Naive thymus-derived CD8-positive, alpha-beta T cell (primary cell): Measurements from ENCODE around the gene PTPRE. TPM values are rescaled to one million over a fixed set of nuclear protein-coding genes. Genes with fewer than 3 reads are reported as not detected.
"Not testable (repeated sequence)": the region's sequence is repeated elsewhere in the genome, so short reads cannot be mapped to it uniquely, and the experiment has no call there.

Experiments
- ATAC-seq, 2 donors: fragments of 150-1000 bp; cut with Tn5 transposase in 1 of 2; sonication (Bioruptor Pico), chemical (Tn5 transposase) in 1 of 2; 1 replicate in 1 of 2; 2 replicates in 1 of 2; pipeline ENCODE4 v1.10.0; 2021; ENCODE audit warnings: mild to moderate bottlenecking in 2 of 2, moderate library complexity in 2 of 2
- POLR2A ChIA-PET: fragments of 350-600 bp; sonication (Branson Sonifier 250); formaldehyde crosslinking; loops from one replicate; lab custom pipeline; 2021; ENCODE audit warnings: antibody characterized with exemption; lab: Charles Lee
- DNase-seq, 10 donors: peaks; one replicate each; pipeline versions ENCODE4 v3.0.0 to v3.0.0-alpha.2; 2020 to 2022
- H3K27ac Mint-ChIP-seq, 10 donors: one replicate each; pipeline ENCODE4 v1.8.0; 2020 to 2022; ENCODE audit warnings: mild to moderate bottlenecking in 10 of 10, mixed read lengths in 10 of 10, moderate library complexity in 4 of 10, inconsistent platforms in 1 of 10
- H3K27me3 Mint-ChIP-seq, 5 donors: one replicate each; pipeline ENCODE4 v1.8.0; 2021 to 2022; ENCODE audit warnings: mixed read lengths in 5 of 5
- H3K36me3 Mint-ChIP-seq, 3 donors: one replicate each; pipeline ENCODE4 v1.8.0; 2020 to 2022; ENCODE audit warnings: mixed read lengths in 3 of 3, mild to moderate bottlenecking in 2 of 3, inconsistent platforms in 1 of 3
- H3K4me1 Mint-ChIP-seq, 4 donors: one replicate each; pipeline ENCODE4 v1.8.0; 2021 to 2022; ENCODE audit warnings: mixed read lengths in 4 of 4
- H3K4me3 Mint-ChIP-seq, 10 donors: one replicate each; pipeline ENCODE4 v1.8.0; 2020 to 2022; ENCODE audit warnings: mild to moderate bottlenecking in 10 of 10, mixed read lengths in 10 of 10, moderate library complexity in 6 of 10, inconsistent platforms in 1 of 10
- H3K9me3 Mint-ChIP-seq, 9 donors: one replicate each; pipeline ENCODE4 v1.8.0; 2020 to 2022; ENCODE audit warnings: mixed read lengths in 9 of 9, mild to moderate bottlenecking in 3 of 9, inconsistent platforms in 1 of 9, moderate library complexity in 1 of 9
- polyA plus RNA-seq, 3 donors: library from polyadenylated mRNA; unstranded; fragments of 300-500 nt; fragmentation: Illumina TruSeq; gene quantifications; one replicate each; pipeline ENCODE4 v1.2.3, GENCODE V29; 2021
- total RNA-seq, 8 experiments: library from RNA in 2 of 8; stranded (reverse) in 2 of 8; gene quantifications; one replicate each; pipeline ENCODE4 v1.2.3 and lab custom pipeline; 2021 to 2026

The PTPRE gene
- total and polyA plus RNA-seq, 5 experiments from 2014 or later: 7.8 to 29.5 (median 17.6) TPM

DNA sequence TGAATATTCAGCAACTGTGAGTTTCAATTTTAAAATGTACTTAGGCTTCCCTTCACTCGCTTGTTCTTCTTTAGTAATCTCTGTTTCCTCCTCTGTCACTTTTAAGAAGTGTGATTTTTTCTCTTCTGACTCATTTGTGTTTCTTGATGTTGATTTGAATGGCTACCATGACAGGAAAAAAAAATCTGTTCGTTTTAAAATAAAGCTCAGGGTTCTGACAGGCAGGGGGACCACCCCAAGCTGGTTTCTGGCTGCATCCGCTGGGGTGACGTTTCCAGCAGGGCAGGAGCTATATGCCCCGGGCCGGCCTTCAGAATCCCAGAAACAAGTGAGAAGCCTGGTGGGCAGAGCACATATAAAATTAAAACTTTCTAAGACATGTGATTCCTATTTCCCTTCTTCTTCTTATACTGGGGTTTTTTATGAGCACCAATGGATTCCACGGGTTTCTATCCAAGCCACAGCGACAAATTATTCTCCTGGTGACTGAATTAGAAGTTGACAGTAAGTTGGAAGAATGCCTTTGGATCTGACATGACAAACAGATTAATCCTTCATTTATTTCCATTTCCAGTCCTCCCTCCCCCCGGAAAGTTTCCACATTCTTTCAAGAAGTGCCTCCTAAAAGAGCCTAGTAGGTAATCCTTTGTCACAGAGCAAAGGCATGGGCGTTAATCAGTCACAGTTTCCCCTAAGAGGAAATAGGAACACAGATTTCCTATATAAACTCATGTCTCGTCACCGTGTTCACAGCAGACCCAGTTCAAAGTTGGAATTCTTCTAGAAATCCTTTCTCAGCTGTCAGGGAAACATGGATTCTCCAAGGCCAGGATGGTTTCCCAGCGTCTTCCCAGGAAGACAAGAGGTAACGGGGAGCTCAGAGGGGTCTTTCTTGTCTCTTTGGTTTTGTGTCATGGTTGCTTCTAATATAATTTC is 79.9 kb downstream of the PTPRE start:
- Mint-ChIP-seq H3K9me3 (peaks cover 0 to 3% (median 0%) of the 10 kb centered on the region in 9 donors), H3K27ac (peak overlapping the region in 1 of 10 donors; percentile 24), H3K4me3 (no peak overlapping the region), H3K27me3 (peaks cover 0 to 6% (median 0%) of the 10 kb centered on the region in 5 donors), H3K36me3 (no peaks in the 10 kb centered on the region), H3K4me1 (peaks cover 5 to 30% (median 19%) of the 10 kb centered on the region in 4 donors)
- ATAC-seq: no peak
- no peak for DNase-seq
- POLR2A ChIA-PET: no interaction called here

GRCh38 chr10:127987467-127988380 is 80.8 kb downstream of the PTPRE start:
- Mint-ChIP-seq H3K4me1 (peaks cover 6 to 34% (median 20%) of the 10 kb centered on the region in 4 donors), H3K4me3 (no peak overlapping the region), H3K27ac (peak overlapping the region in 1 of 10 donors; percentile 13), H3K27me3 (peaks cover 0 to 6% (median 0%) of the 10 kb centered on the region in 5 donors), H3K36me3 (no peaks in the 10 kb centered on the region), H3K9me3 (no peaks in the 10 kb centered on the region)
- no peak for ATAC-seq
- POLR2A ChIA-PET: interaction anchor here (0.6 kb wide), 1 partner anchor 87 kb away, joined by 3 read pairs; no protein-coding TSS in a partner anchor
- no peak for DNase-seq

GRCh38 chr10:127989481-127990012 is 82.6 kb downstream of the PTPRE start:
- Mint-ChIP-seq H3K9me3 (no peaks in the 10 kb centered on the region), H3K4me1 (peaks cover 4 to 30% (median 15%) of the 10 kb centered on the region in 4 donors), H3K36me3 (no peaks in the 10 kb centered on the region), H3K27me3 (peaks cover 0 to 6% (median 0%) of the 10 kb centered on the region in 5 donors), H3K27ac (no peak overlapping the region), H3K4me3 (no peak overlapping the region)
- ATAC-seq: no peak
- no peak for DNase-seq
- POLR2A ChIA-PET: no interaction called here

GRCh38 chr10:127990132-127990788 is 83.4 kb downstream of the PTPRE start:
- POLR2A ChIA-PET, DNase-seq, H3K9me3 Mint-ChIP-seq, H3K36me3 Mint-ChIP-seq, H3K27me3 Mint-ChIP-seq: not testable (repeated sequence)
- peaks cover 4 to 30% (median 14%) of the 10 kb centered on the region in 4 donors for H3K4me1 Mint-ChIP-seq
- H3K27ac Mint-ChIP-seq: peak overlapping the region in 1 of 10 donors; percentile 65
- ATAC-seq: peak in 1 of 2 donors; percentile 23
- H3K4me3 Mint-ChIP-seq: peak overlapping the region in 5 of 10 donors; percentile 8 to 48 (median 34)

GRCh38 chr10:127990846-127991542 is 84.1 kb downstream of the PTPRE start:
- POLR2A ChIA-PET: interaction anchor here (0.7 kb wide), 1 partner anchor 56 kb away, joined by 4 read pairs; no protein-coding TSS in a partner anchor
- H3K9me3 Mint-ChIP-seq: no peaks in the 10 kb centered on the region
- H3K4me1 Mint-ChIP-seq: peaks cover 4 to 30% (median 14%) of the 10 kb centered on the region in 4 donors
- peak; percentile 36 to 44 for ATAC-seq
- H3K27ac Mint-ChIP-seq: peak overlapping the region in 5 of 10 donors; percentile 27 to 67 (median 63)
- DNase-seq: peak in 1 of 10 donors; percentile 19
- H3K36me3 Mint-ChIP-seq: no peaks in the 10 kb centered on the region
- peak overlapping the region in 9 of 10 donors; percentile 30 to 71 (median 61) for H3K4me3 Mint-ChIP-seq
- H3K27me3 Mint-ChIP-seq: peaks cover 0 to 6% (median 2%) of the 10 kb centered on the region in 5 donors

DNA sequence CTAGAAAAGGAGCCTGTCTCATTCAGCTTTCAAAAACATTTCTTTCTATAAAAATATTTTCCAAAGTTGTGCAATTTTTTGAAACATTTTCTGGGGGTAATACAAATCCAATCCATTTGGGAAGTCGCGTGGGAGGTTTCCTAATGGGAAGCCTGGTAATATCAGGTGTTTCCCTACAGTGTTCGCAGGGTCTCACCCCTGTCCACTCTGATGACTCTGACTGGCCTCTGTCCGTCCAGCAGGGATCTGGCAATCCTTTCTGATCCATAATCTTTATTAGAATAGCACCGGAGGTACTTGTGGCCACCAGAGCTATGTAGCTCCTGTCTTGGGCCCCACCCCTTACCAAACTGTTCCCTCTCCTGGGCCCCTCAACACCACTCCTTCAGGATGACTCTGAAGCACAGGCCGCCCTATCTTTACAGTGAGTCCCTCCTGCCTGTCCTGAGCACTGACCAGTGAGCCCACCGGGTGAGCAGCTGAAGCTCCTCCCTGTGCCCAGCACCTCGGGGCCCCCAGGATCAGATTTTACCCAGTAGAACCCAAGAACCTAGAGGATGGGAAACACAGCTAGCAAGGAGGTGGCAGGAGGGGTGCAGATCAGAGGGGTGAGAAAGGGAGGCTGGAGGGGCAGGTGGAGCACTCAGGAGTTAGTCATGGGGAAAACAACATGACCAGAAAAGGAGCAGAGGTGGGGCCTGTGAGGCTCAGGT is 84.8 kb downstream of the PTPRE start:
- Mint-ChIP-seq H3K9me3 (no peaks in the 10 kb centered on the region), H3K36me3 (no peaks in the 10 kb centered on the region), H3K4me1 (peaks cover 4 to 30% (median 14%) of the 10 kb centered on the region in 4 donors), H3K4me3 (peak overlapping the region in 7 of 10 donors; percentile 30 to 71 (median 58)), H3K27ac (peak overlapping the region in 3 of 10 donors; percentile 27 to 65 (median 63)), H3K27me3 (peaks cover 0 to 6% (median 2%) of the 10 kb centered on the region in 5 donors)
- ATAC-seq (no peak), DNase-seq (no peak)
- POLR2A ChIA-PET: interaction anchor here (0.7 kb wide), 1 partner anchor 55 kb away, joined by 4 read pairs; no protein-coding TSS in a partner anchor

DNA sequence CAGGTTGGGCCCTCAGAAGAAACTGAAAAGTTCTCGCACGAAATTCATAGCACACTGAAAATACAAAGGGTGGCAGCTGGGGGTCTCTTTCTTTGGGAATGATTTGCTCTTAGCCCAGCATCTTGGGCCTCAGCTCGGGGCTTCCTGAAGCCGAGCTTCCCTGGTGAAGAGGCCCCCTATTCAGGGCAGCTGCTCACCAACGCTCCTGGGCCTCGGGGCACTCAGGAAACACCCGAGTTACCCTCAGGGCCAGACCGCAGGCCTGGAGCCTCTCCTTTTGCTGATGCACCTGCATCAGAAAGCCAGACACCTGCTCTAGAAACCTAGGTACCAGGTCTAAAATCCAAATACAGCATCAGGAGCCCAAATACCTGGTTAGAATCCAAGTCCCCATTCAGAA is 85.5 kb downstream of the PTPRE start:
- H3K9me3 Mint-ChIP-seq: no peaks in the 10 kb centered on the region
- POLR2A ChIA-PET: no interaction called here
- H3K27ac Mint-ChIP-seq: no peak overlapping the region
- H3K4me1 Mint-ChIP-seq: peaks cover 4 to 30% (median 14%) of the 10 kb centered on the region in 4 donors
- no peak for DNase-seq
- H3K27me3 Mint-ChIP-seq: peaks cover 0 to 8% (median 2%) of the 10 kb centered on the region in 5 donors
- no peaks in the 10 kb centered on the region for H3K36me3 Mint-ChIP-seq
- no peak for ATAC-seq
- no peak overlapping the region for H3K4me3 Mint-ChIP-seq

- no peaks in the 10 kb centered on the region for H3K36me3 Mint-ChIP-seq
- no peaks in the 10 kb centered on the region for H3K9me3 Mint-ChIP-seq
- no peak overlapping the region for H3K4me3 Mint-ChIP-seq
- POLR2A ChIA-PET: no interaction called here
- no peak for ATAC-seq
- no peak overlapping the region for H3K27ac Mint-ChIP-seq
- H3K27me3 Mint-ChIP-seq: peaks cover 0 to 8% (median 2%) of the 10 kb centered on the region in 5 donors
- peaks cover 4 to 30% (median 14%) of the 10 kb centered on the region in 4 donors for H3K4me1 Mint-ChIP-seq
- DNase-seq: no peak
Measured at GRCh38 chr10:127993056-127993690, 86.3 kb downstream of the PTPRE start.

DNA sequence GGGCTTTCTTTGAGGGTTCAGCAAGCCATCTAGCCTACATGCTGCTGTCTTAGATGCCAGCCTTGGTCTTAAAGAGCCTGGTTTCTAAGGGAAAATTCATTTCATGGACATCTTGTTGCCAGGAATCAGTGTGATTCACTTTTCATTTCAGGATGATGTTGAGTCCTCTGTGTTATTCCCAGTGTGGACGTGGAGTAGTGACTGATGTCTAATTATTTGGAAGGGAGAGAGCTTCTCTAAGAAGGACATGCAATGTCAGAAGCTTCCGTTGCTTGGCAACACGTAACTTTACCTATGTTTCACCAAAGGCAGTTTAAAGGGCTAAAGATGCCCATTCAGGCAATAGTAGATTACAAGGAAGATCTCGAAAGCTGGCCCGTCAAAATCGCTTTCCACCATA is 89.0 kb downstream of the PTPRE start:
- Mint-ChIP-seq H3K9me3 (no peaks in the 10 kb centered on the region), H3K36me3 (no peaks in the 10 kb centered on the region)

DNA sequence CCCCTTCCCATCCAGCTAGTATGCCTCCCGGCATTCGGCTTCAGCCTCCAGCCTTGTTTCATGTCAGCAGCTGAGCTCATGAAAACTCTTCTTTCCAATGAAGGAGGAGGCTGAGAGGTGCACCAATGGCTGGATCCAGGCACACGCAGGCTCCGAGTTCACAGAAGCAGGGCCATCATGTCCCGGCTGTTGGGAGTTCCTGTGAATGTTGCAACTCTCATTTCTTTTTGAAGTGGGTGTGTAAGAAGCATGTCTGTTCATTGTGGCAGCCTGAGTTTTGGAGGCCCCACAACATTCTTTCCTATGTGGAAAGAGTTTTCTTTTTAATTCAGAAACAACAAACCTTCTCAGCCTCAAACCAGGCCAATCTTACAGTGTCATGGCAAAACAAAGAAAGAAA is 89.7 kb downstream of the PTPRE start:
- H3K36me3 Mint-ChIP-seq: no peaks in the 10 kb centered on the region
- H3K9me3 Mint-ChIP-seq: no peaks in the 10 kb centered on the region
- peaks cover 0 to 11% (median 6%) of the 10 kb centered on the region in 4 donors for H3K4me1 Mint-ChIP-seq

More for the DNA sequence above, 89.0 kb downstream of the PTPRE start:
- no peak for DNase-seq
- ATAC-seq: no peak
- Mint-ChIP-seq H3K4me3 (no peak overlapping the region), H3K27me3 (peaks cover 0 to 15% (median 2%) of the 10 kb centered on the region in 5 donors), H3K27ac (no peak overlapping the region), H3K4me1 (peaks cover 4 to 17% (median 10%) of the 10 kb centered on the region in 4 donors)
- POLR2A ChIA-PET: no interaction called here

More for the DNA sequence above, 89.7 kb downstream of the PTPRE start:
- POLR2A ChIA-PET: no interaction called here
- DNase-seq (no peak), ATAC-seq (no peak)
- no peak overlapping the region for H3K27ac Mint-ChIP-seq
- no peak overlapping the region for H3K4me3 Mint-ChIP-seq
- peaks cover 0 to 17% (median 2%) of the 10 kb centered on the region in 5 donors for H3K27me3 Mint-ChIP-seq
